Measurements from ENCODE around the gene REM2. TPM values are rescaled to one million over a fixed set of nuclear protein-coding genes. Genes with fewer than 3 reads are reported as not detected.

Gene REM2
- total RNA-seq, 4 donors from 2014 or later: 0.42 to 0.44 TPM; not detected in 2

GRCh38 chr14:22845821-22846625 lies 37.0 kb upstream of the REM2 start:
- Histone ChIP-seq H3K4me3 (no peak overlapping the region), H3K27ac (peak overlapping the region; percentile 78 to 98 (median 90)), H3K36me3 (peaks cover 4 to 60% (median 17%) of the 10 kb centered on the region in 3 donors), H3K27me3 (no peaks in the 10 kb centered on the region), H3K9me3 (no peaks in the 10 kb centered on the region), H3K4me1 (peaks cover 10 to 90% (median 50%) of the 10 kb centered on the region in 4 donors)
- DNase-seq (ENCODE audit: low spot score in 2 of 2): no peak
- WGBS, 2 donors: 65 to 68% methylated on average over 24 to 26 of the region's 26 CpGs
- TF ChIP-seq POLR2A (IDR thresholded peaks at IDR 0.05): no peak
- TF ChIP-seq EP300 (IDR thresholded peaks at IDR 0.05): no peak
- TF ChIP-seq CTCF (IDR thresholded peaks at IDR 0.05): no peak

GRCh38 chr14:22846811-22847307 lies 36.2 kb upstream of the REM2 start:
- H3K27me3 ChIP-seq: no peaks in the 10 kb centered on the region
- H3K9me3 ChIP-seq: no peaks in the 10 kb centered on the region
- WGBS, 2 donors: 43 to 58% methylated on average over 11 of the region's 11 CpGs
- H3K4me1 ChIP-seq: peaks cover 10 to 91% (median 56%) of the 10 kb centered on the region in 4 donors
- no peak for DNase-seq (ENCODE audit: low spot score in 2 of 2)
- peaks cover 4 to 51% (median 9%) of the 10 kb centered on the region in 3 donors for H3K36me3 ChIP-seq
- TF ChIP-seq EP300 (IDR thresholded peaks at IDR 0.05): no peak
- no peak overlapping the region for H3K4me3 ChIP-seq
- peak overlapping the region; percentile 78 to 98 (median 90) for H3K27ac ChIP-seq

- TF ChIP-seq POLR2A (IDR thresholded peaks at IDR 0.05): no peak
- peak in 1 of 2 donors; percentile 36 for TF ChIP-seq EP300 (IDR thresholded peaks at IDR 0.05)
- TF ChIP-seq CTCF (IDR thresholded peaks at IDR 0.05): peak in 1 of 5 experiments; percentile 12
- H3K27ac ChIP-seq: peak overlapping the region; percentile 78 to 98 (median 90)
- H3K4me1 ChIP-seq: peaks cover 10 to 91% (median 60%) of the 10 kb centered on the region in 4 donors
- WGBS, 2 donors: 16% methylated on average over 12 to 14 of the region's 14 CpGs
- peak overlapping the region in 1 of 4 donors; percentile 10 for H3K4me3 ChIP-seq
- no peak for DNase-seq (ENCODE audit: low spot score in 2 of 2)
- peaks cover 0 to 42% (median 6%) of the 10 kb centered on the region in 3 donors for H3K36me3 ChIP-seq
- H3K27me3 ChIP-seq: no peaks in the 10 kb centered on the region
- no peaks in the 10 kb centered on the region for H3K9me3 ChIP-seq
These were observed 35.2 kb upstream of the REM2 start for GRCh38 chr14:22847661-22848341.

DNA sequence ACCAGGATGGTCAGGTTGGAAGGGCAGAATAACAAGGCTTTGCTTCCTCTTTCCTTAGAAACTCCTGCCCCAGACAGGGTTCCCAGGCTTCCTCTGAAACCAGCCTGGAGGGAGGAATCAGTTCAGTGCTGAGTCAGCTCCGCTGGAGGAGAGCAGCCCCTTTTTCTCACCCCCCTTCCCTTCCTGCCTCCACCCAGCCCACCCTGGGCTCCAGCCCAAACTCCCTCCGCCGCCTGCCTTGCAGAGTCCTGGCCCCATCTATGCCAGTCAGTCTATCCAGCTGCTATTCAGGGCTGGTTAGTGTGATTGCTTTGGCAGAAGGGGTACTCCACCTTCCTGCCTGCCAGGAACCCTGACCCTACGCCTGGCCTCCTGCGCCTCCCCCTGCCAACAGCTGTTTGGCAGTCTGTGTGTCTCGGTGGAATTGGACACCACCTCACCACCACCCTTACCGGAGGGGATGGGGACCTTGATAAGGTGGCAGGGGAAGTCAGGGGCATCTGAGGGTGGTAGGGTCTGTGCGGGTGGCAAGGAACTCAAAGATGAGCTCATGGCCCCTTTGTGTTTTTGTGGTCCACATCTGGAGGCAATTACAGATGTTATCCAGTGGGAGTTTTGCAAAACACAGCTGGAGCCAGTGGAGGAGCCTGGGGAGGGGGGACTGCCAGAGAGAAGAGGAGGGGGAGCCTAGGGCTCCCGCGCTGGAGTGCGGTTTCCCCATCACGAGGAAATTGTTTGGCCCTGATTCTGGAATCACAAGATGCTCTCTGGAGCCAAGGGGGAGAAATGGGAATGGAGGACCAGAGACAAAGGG lies 34.5 kb upstream of the REM2 start:
- peak overlapping the region in 1 of 4 donors; percentile 10 for H3K4me3 ChIP-seq
- peak; percentile 55 to 70 for DNase-seq (ENCODE audit: low spot score in 2 of 2)
- TF ChIP-seq CTCF (IDR thresholded peaks at IDR 0.05) (peak in 1 of 5 experiments; percentile 22), EP300 (IDR thresholded peaks at IDR 0.05) (peak; percentile 65 to 73), POLR2A (IDR thresholded peaks at IDR 0.05) (no peak)
- peak overlapping the region; percentile 78 to 98 (median 90) for H3K27ac ChIP-seq
- H3K27me3 ChIP-seq: no peaks in the 10 kb centered on the region
- peaks cover 10 to 91% (median 66%) of the 10 kb centered on the region in 4 donors for H3K4me1 ChIP-seq
- WGBS, 2 donors: 6 to 7% methylated on average over 12 of the region's 12 CpGs
- no peaks in the 10 kb centered on the region for H3K9me3 ChIP-seq
- H3K36me3 ChIP-seq: peaks cover 0 to 34% (median under 1%) of the 10 kb centered on the region in 3 donors
